OCI-LY3 (cell line): ENCODE results near the gene RPS27.
"Not testable (repeated sequence)": the region's sequence is repeated elsewhere in the genome, so short reads cannot be mapped to it uniquely, and the experiment has no call there.

Experiments used
- H2AFZ ChIP-seq: fragments of 200-600, 300-600 bp; shearing (Covaris generic); 2 replicates; pipeline ENCODE4 v1.6.0; 2014; ENCODE audit warnings: antibody characterized with exemption, low read depth, low read length
- H3K27ac ChIP-seq: fragments of 200-600, 300-600 bp; sonication (generic); 2 replicates; pipeline ENCODE4 v1.5.1; 2014; ENCODE audit warnings: mild to moderate bottlenecking, low read length, moderate library complexity, mixed read lengths
- H3K27me3 ChIP-seq: fragments of 200-600, 300-600 bp; sonication (generic); 2 replicates; pipeline ENCODE4 v1.6.1; 2014; ENCODE audit warnings: low read depth, low read length, mixed read lengths
- H3K36me3 ChIP-seq: fragments of 200-600, 300-600 bp; sonication (generic); replicated peaks from 2 replicates; pipeline ENCODE3; 2014; ENCODE audit warnings: low read depth, low read length, mixed read lengths
- H3K4me1 ChIP-seq: fragments of 300-600, 200-600 bp; sonication (generic); 2 replicates; pipeline ENCODE4 v1.6.1; 2014; ENCODE audit warnings: low read length, mixed read lengths
- H3K4me2 ChIP-seq: fragments of 200-600, 300-600 bp; sonication (generic); 2 replicates; pipeline ENCODE4 v1.6.1; 2014; ENCODE audit warnings: low read length, mixed read lengths
- H3K4me3 ChIP-seq: fragments of 300-600, 200-600 bp; sonication (generic); 2 replicates; pipeline ENCODE4 v1.5.1; 2014; ENCODE audit warnings: antibody characterized with exemption, mild to moderate bottlenecking, low read length, moderate library complexity
- H3K79me2 ChIP-seq: fragments of 300-600, 200-600 bp; shearing (Covaris generic); 2 replicates; pipeline ENCODE4 v1.6.1; 2014; ENCODE audit warnings: mild to moderate bottlenecking, low read length, mixed read lengths
- H3K9ac ChIP-seq: fragments of 300-600, 200-600 bp; shearing (Covaris generic); 2 replicates; pipeline ENCODE4 v1.6.0; 2014; ENCODE audit warnings: mild to moderate bottlenecking, low read length, moderate library complexity
- H3K9me3 ChIP-seq: fragments of 200-600, 300-600 bp; shearing (Covaris generic); 2 replicates; pipeline ENCODE4 v1.6.1; 2014; ENCODE audit warnings: low read length, mixed read lengths; ENCODE audit not compliant: insufficient read depth
- H4K20me1 ChIP-seq: fragments of 200-600, 300-600 bp; sonication (generic); 2 replicates; pipeline ENCODE4 v1.6.1; 2016; ENCODE audit warnings: low read length, mixed read lengths; ENCODE audit not compliant: insufficient read depth
- EZH2phosphoT487 ChIP-seq: fragments of 200-600 bp; shearing (Covaris generic); IDR thresholded peaks from 2 replicates; pipeline ENCODE4 v1.6.1; 2018; ENCODE audit warnings: antibody characterized with exemption, mixed run types, low read depth
- TF ChIP-seq, protein P1 (sequence below): fragments of 200-600, 300-600 bp; sonication (generic); IDR thresholded peaks from 2 replicates; pipeline ENCODE4 v1.5.1; 2014; ENCODE audit warnings: antibody characterized with exemption, low read length, low read depth

RPS27 gene

DNA sequence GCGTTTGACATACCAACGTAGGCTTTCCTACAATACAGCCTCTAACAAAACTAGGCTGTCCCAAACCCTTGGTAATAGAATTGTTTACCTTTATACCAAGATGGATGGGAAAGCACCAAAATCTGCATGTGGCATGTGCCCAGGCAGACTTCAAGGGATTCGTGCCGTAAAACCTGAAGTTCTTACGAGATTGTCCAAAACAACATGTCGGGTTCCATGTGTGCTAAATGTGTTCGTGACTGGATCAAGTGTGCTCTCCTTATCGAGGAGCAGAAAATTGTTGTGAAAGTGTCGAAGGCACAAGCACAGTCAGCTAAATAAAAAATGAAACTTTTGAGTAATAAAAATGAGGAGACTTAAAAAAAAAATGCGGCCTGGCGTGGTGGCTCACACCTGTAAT is 5.1 kb downstream of the RPS27 start:
- Histone ChIP-seq H3K27me3 (no peaks in the 10 kb centered on the region), H3K4me2 (no peak overlapping the region), H3K27ac (no peak overlapping the region), H4K20me1 (0 out of 2 replicates have a peak, but pooled peaks cover 8% of the 10 kb centered on the region), H3K4me3 (no peak overlapping the region), H2AFZ (no peak overlapping the region), H3K79me2 (peaks cover 21% of the 10 kb centered on the region), H3K9ac (no peak overlapping the region), H3K4me1 (peaks cover 13% of the 10 kb centered on the region), H3K9me3 (no peaks in the 10 kb centered on the region), H3K36me3 (peaks cover 50% of the 10 kb centered on the region)
- TF ChIP-seq, protein P1, sequence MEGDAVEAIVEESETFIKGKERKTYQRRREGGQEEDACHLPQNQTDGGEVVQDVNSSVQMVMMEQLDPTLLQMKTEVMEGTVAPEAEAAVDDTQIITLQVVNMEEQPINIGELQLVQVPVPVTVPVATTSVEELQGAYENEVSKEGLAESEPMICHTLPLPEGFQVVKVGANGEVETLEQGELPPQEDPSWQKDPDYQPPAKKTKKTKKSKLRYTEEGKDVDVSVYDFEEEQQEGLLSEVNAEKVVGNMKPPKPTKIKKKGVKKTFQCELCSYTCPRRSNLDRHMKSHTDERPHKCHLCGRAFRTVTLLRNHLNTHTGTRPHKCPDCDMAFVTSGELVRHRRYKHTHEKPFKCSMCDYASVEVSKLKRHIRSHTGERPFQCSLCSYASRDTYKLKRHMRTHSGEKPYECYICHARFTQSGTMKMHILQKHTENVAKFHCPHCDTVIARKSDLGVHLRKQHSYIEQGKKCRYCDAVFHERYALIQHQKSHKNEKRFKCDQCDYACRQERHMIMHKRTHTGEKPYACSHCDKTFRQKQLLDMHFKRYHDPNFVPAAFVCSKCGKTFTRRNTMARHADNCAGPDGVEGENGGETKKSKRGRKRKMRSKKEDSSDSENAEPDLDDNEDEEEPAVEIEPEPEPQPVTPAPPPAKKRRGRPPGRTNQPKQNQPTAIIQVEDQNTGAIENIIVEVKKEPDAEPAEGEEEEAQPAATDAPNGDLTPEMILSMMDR = no peak
- TF ChIP-seq EZH2phosphoT487 = no peak

DNA sequence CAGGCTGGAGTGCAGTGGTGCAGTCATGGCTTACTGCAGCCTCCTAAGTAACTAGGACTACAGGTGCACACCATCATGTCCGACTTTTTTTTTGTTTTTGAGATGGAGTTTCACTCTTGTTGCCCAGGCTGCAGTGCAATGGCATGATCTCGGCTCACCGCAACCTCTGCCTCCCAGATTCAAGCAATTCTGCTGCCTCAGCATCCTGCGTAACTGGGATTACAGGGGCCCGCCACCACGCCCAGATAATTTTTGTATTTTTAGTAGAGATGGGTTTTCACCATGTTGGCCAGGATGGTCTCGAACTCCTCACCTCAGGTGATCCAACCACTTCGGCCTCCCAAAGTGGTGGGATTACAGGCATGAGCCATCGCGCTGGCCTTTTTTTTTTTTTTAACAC is 6.3 kb downstream of the RPS27 start:
- H3K4me2 ChIP-seq, H2AFZ ChIP-seq, H3K4me3 ChIP-seq, H3K79me2 ChIP-seq, H3K27ac ChIP-seq, H3K9ac ChIP-seq, H3K9me3 ChIP-seq, H3K4me1 ChIP-seq, H4K20me1 ChIP-seq, H3K27me3 ChIP-seq: not testable (repeated sequence)
- peaks cover 40% of the 10 kb centered on the region for H3K36me3 ChIP-seq

DNA sequence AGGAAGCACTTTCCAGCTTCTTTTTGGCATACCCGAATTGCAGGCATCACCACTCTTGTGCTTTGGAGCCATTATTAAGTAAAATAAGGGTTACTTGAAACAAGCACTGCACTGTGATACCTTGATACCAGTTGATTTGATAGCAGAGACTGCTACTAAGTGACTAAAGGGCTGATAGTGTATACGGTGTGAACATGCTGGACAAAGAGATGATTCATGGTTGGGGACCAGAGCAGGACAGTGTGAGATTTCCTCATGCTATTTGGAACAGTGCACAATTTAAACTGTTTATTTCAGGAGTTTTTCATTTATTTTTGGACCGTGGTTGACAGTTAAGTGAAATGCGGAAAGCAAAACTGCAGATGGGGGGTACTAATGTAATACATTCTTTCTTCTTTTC is 9.9 kb downstream of the RPS27 start:
- H3K36me3 ChIP-seq = peaks cover 7% of the 10 kb centered on the region
- no peaks in the 10 kb centered on the region for H3K4me1 ChIP-seq
- TF ChIP-seq, protein P1 = no peak

DNA sequence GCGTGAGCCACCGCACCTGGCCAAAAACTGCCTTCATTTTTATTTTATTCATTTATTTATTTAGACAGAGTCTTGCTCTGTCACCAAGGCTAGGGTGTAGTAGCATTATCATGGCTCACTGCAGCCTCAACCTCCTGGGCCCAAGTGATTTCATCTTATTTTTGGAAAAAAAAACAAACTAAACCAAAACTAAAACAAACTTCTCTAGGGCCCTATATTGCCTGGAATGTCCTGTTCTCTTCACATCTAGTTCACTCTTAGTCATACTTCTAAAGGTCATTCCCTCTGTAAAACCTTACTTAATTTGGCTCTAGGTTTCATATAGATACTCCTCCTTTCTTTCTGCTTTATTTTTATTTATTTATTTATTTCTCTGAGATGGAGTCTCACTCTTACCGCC is 15.6 kb downstream of the RPS27 start:
- H3K9me3 ChIP-seq = no peaks in the 10 kb centered on the region
- H2AFZ ChIP-seq = no peak overlapping the region
- H3K4me2 ChIP-seq = no peak overlapping the region

More for the DNA sequence above, 9.9 kb downstream of the RPS27 start:
- Histone ChIP-seq H3K27me3 (no peaks in the 10 kb centered on the region), H3K4me3 (no peak overlapping the region), H3K79me2 (no peaks in the 10 kb centered on the region), H3K9me3 (no peaks in the 10 kb centered on the region), H2AFZ (no peak overlapping the region), H3K9ac (no peak overlapping the region), H3K4me2 (no peak overlapping the region), H4K20me1 (no peaks in the 10 kb centered on the region), H3K27ac (no peak overlapping the region)

More for the DNA sequence above, 15.6 kb downstream of the RPS27 start:
- Histone ChIP-seq H3K27me3 (no peaks in the 10 kb centered on the region), H3K4me1 (no peaks in the 10 kb centered on the region), H4K20me1 (no peaks in the 10 kb centered on the region), H3K9ac (no peak overlapping the region), H3K36me3 (no peaks in the 10 kb centered on the region), H3K27ac (no peak overlapping the region), H3K79me2 (no peaks in the 10 kb centered on the region), H3K4me3 (no peak overlapping the region)
- TF ChIP-seq EZH2phosphoT487 = no peak
- TF ChIP-seq, protein P1 = no peak
